Smooth muscle cell (in vitro differentiated cells): ENCODE measurements around the gene SNRK. TPM values are rescaled to one million over a fixed set of nuclear protein-coding genes. Genes with fewer than 3 reads are reported as not detected.

Source experiments
- DNase-seq: peaks from one replicate; lab custom pipeline; 2025; ENCODE audit not compliant: unreplicated experiment; lab: John Stamatoyannopoulos, UW
- H2AFZ ChIP-seq: fragments of 200-600 bp; sonication (generic); 2 replicates; pipeline ENCODE4 v1.6.0; 2016; ENCODE audit warnings: antibody characterized with exemption, low read depth, mild to moderate bottlenecking
- H3F3A ChIP-seq: fragments of 200-600 bp; sonication (generic); 2 replicates; pipeline ENCODE4 v1.6.0; 2017; ENCODE audit warnings: antibody characterized with exemption, low read depth
- H3K27ac ChIP-seq: fragments of 200-600 bp; sonication (generic); 2 replicates; pipeline ENCODE4 v1.5.1; 2016; ENCODE audit warnings: low read depth, mild to moderate bottlenecking
- H3K27me3 ChIP-seq: fragments of 200-600 bp; sonication (generic); 2 replicates; pipeline ENCODE4 v1.6.1; 2016; ENCODE audit warnings: low read depth, mild to moderate bottlenecking
- H3K36me3 ChIP-seq: fragments of 200-600 bp; sonication (generic); 2 replicates; pipeline ENCODE4 v1.5.1; 2016; ENCODE audit warnings: low read depth
- H3K4me1 ChIP-seq: fragments of 200-600 bp; sonication (generic); 2 replicates; pipeline ENCODE4 v1.5.1; 2016; ENCODE audit warnings: low read depth
- H3K4me2 ChIP-seq: fragments of 200-600 bp; sonication (generic); 2 replicates; pipeline ENCODE4 v1.6.0; 2016; ENCODE audit warnings: mild to moderate bottlenecking
- H3K4me3 ChIP-seq: fragments of 200-600 bp; sonication (generic); 2 replicates; pipeline ENCODE4 v1.5.1; 2016; ENCODE audit warnings: mild to moderate bottlenecking
- H3K79me2 ChIP-seq: fragments of 200-600 bp; sonication (generic); 2 replicates; pipeline ENCODE4 v1.6.0; 2016; ENCODE audit warnings: low read depth, mild to moderate bottlenecking
- H3K9ac ChIP-seq: fragments of 200-600 bp; sonication (generic); 2 replicates; pipeline ENCODE4 v1.6.0; 2016; ENCODE audit warnings: low read depth
- H3K9me3 ChIP-seq: fragments of 200-600 bp; sonication (generic); replicated peaks from 2 replicates; pipeline ENCODE4 v1.5.1; 2016; ENCODE audit warnings: low read depth
- H4K20me1 ChIP-seq: fragments of 200-600 bp; sonication (generic); 2 replicates; pipeline ENCODE4 v1.6.0; 2016; ENCODE audit warnings: low read depth
- WGBS: methylation state at CpG from one replicate; pipeline ENCODE4 v1.1.7; 2016; ENCODE audit warnings: low lambda C conversion rate; 5-methylcytosine and 5-hydroxymethylcytosine counted together
- polyA plus RNA-seq: library from polyadenylated mRNA; unstranded; fragments of >200 nt; fragmentation: Nextera tagmentation; extraction: Ambion mirVana; gene quantifications from 2 replicates; pipeline ENCODE4 v1.2.1, GENCODE V29; 2016
- total RNA-seq: library from RNA; depleted of rRNA; stranded (reverse); fragments of >200 nt; gene quantifications from 2 replicates; pipeline ENCODE4 v1.2.3, GENCODE V29; 2014
- TF ChIP-seq, protein P1 (sequence below): fragments of 200-600 bp; sonication (generic); IDR thresholded peaks from 2 replicates; pipeline ENCODE4 v1.5.1; 2017; ENCODE audit warnings: borderline replicate concordance, mild to moderate bottlenecking, antibody characterized with exemption; ENCODE audit not compliant: insufficient read depth, poor library complexity, severe bottlenecking

SNRK gene
- total and polyA plus RNA-seq, 2 experiments from 2014 or later = 6.3 to 14.2 TPM

DNA sequence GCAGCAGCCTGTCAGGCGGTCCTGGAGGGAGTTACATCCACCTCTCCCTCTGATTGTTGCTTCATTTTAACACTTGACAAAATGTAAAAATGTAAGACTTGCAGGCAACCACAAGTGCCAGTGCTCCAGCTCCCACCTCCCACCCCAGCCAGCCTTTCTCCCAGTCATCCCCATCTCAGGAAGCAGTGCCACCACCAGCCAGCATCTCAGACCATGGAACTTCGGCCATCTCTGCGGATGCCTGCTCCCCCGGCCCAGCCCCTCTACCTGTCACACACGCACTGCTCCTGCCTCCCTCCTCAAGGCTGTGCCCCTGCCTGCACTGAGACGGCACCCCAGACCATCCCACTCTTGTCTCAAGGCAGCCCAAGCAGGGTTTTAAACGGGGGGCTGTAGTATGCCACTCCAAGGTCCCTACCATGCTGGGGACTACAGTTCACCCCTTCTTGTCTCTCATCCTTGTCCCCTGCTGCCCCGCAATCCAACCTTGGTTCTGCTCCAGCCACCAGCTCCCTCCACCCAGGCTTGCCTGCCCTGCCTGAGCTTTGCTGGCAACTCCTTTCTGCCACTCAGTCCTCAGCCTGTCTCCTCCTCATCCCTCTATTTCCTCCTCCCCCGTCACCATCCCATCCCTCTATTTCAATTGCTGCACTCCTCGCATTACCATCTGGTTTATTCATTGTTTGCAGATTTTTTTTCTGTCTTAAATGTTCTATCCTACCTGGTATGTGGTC lies 85.8 kb downstream of the SNRK start:
- no peak for DNase-seq
- no peaks in the 10 kb centered on the region for H3K27me3 ChIP-seq
- no peaks in the 10 kb centered on the region for H3K9me3 ChIP-seq
- no peaks in the 10 kb centered on the region for H3K36me3 ChIP-seq
- peaks cover 5% of the 10 kb centered on the region for H3K4me1 ChIP-seq
- H3K27ac ChIP-seq = no peak overlapping the region
- no peaks in the 10 kb centered on the region for H3F3A ChIP-seq
- 97% methylated on average over 10 of the region's 10 CpGs for WGBS
- TF ChIP-seq, protein P1, sequence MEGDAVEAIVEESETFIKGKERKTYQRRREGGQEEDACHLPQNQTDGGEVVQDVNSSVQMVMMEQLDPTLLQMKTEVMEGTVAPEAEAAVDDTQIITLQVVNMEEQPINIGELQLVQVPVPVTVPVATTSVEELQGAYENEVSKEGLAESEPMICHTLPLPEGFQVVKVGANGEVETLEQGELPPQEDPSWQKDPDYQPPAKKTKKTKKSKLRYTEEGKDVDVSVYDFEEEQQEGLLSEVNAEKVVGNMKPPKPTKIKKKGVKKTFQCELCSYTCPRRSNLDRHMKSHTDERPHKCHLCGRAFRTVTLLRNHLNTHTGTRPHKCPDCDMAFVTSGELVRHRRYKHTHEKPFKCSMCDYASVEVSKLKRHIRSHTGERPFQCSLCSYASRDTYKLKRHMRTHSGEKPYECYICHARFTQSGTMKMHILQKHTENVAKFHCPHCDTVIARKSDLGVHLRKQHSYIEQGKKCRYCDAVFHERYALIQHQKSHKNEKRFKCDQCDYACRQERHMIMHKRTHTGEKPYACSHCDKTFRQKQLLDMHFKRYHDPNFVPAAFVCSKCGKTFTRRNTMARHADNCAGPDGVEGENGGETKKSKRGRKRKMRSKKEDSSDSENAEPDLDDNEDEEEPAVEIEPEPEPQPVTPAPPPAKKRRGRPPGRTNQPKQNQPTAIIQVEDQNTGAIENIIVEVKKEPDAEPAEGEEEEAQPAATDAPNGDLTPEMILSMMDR = no peak
- no peaks in the 10 kb centered on the region for H4K20me1 ChIP-seq
- H3K79me2 ChIP-seq = no peaks in the 10 kb centered on the region
- no peak overlapping the region for H3K4me2 ChIP-seq
- H3K4me3 ChIP-seq = no peak overlapping the region
- no peak overlapping the region for H2AFZ ChIP-seq
- no peak overlapping the region for H3K9ac ChIP-seq

DNA sequence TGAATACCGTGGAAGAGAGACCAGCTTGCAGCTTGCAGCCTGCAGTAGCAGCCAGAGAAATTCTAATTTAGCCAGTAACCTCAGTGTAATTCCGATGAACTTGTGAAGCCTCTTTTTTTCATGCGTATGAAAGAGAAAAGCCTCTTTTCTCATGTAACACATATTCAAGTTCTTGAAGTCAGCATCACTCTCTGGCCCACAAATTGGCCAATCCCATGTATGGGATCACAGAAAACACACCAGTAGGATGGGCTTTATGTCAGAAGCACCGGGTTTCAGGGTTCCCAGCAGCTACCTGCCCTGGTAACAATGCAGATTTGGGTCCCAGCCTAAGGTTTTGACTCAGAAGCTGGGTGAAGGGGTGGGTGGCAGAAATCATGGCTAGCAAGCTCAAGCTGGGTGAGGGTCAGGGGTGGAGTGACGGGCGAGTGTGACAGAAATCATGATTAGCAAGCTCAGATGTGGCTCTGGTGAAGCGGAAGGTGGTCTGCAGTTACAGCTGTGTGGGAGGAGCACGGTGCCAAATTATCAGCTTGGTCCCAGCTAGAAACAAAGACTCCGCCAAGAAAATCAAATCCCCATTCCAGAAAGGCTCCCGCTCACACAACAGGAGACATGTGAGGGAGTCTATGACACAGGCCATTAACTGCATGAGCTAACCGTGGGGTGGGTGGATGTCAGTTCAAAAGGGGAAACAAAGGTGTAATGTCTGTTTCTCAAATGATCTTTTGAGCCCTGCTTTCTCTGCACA lies 86.6 kb downstream of the SNRK start:
- H3K36me3 ChIP-seq = no peaks in the 10 kb centered on the region
- TF ChIP-seq, protein P1 = no peak
- no peak for DNase-seq
- no peak overlapping the region for H3K27ac ChIP-seq
- no peak overlapping the region for H3K4me3 ChIP-seq
- 77% methylated on average over 11 of the region's 11 CpGs for WGBS
- H3K79me2 ChIP-seq = no peaks in the 10 kb centered on the region
- no peak overlapping the region for H2AFZ ChIP-seq
- H4K20me1 ChIP-seq = no peaks in the 10 kb centered on the region
- H3K9me3 ChIP-seq = no peaks in the 10 kb centered on the region
- H3K9ac ChIP-seq = no peak overlapping the region
- no peak overlapping the region for H3K4me2 ChIP-seq
- no peaks in the 10 kb centered on the region for H3K27me3 ChIP-seq
- no peaks in the 10 kb centered on the region for H3F3A ChIP-seq
- peaks cover 5% of the 10 kb centered on the region for H3K4me1 ChIP-seq

DNA sequence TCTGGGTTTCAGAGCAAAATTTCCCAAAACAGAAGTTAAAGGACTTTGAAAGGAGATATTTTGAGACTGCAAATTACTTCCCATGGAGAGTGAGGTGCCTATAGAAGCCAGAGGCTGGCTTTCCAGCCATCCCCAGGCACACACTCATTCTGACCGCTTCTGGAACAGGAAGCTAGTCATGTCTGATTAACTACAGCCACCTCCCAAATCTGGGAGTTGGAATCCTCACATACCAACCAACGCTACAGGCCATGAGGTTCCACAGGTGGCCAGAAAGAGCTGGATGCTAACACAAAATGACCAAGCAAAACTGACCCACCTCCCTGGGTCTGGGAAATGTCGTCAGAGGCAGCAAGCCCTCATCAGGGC lies 87.2 kb downstream of the SNRK start:
- Histone ChIP-seq H3K4me1 (peaks cover 5% of the 10 kb centered on the region), H3K9me3 (no peaks in the 10 kb centered on the region), H3K4me2 (no peak overlapping the region), H3F3A (no peaks in the 10 kb centered on the region), H3K9ac (no peak overlapping the region), H2AFZ (no peak overlapping the region), H3K4me3 (no peak overlapping the region), H3K27me3 (no peaks in the 10 kb centered on the region), H3K27ac (no peak overlapping the region), H4K20me1 (no peaks in the 10 kb centered on the region), H3K79me2 (no peaks in the 10 kb centered on the region), H3K36me3 (no peaks in the 10 kb centered on the region)
- TF ChIP-seq, protein P1 = no peak
- no peak for DNase-seq
- WGBS = 81% methylated on average over 3 of the region's 3 CpGs
